GM12801 (cell line): ENCODE results near the gene CLDN6.

Experiments
- TF ChIP-seq, protein P1 (sequence below): IDR thresholded peaks from one replicate; pipeline ENCODE4 v1.5.1; 2011; ENCODE audit warnings: control low read depth; ENCODE audit not compliant: insufficient read length; ENCODE audit errors: extremely low read depth

The CLDN6 gene

DNA sequence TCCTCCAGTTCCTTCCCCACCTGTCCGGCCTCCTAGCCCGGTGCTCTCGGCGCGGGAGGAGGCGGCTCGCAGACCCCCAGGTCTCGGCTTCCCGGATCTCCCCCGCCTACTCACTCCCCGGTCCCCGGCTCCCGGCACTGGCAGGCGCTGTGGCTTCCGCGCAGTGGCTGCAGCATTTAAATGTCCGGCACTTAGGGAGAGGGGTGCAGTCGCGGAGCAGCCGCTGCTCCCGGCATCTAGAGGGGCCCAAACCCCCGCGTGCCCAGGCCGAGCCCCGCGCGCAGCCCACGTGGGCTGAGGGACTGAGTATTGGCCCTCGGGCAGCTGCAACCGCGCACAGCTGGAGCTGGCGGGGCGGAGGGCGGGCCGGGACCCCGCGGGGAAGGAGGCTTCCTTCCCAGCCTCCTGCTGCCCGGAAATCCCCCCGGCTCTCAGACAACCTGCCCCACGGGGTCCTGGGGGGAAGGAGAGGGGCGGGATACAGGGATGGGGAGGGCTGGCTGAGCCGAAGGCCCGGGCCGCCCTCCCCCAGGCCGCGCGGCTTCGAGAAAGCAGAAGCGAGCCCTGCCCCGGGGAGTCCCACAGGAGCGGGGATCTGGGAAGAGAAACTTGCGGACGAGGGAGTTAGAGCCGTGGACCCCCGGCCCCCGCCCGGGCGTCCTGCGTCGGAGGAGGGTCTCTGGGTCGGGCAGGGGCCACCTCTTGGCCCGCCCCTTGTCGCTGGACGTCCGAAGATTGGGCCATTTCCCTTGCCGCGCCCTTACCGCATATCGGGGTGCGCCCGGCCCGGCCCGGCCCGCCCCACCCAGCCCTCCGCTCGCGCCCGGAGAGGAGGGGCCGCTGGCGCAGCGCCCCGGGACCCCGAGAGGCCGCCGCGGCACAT lies 28.0 kb upstream of the CLDN6 start, which contains the start of gene MMP25:
Gene MMP25, plus strand, starts transcription at position 804 of the 883 bp plus-strand sequence. CDS start 357 bp downstream, outside the sequence.
- TF ChIP-seq, protein P1, sequence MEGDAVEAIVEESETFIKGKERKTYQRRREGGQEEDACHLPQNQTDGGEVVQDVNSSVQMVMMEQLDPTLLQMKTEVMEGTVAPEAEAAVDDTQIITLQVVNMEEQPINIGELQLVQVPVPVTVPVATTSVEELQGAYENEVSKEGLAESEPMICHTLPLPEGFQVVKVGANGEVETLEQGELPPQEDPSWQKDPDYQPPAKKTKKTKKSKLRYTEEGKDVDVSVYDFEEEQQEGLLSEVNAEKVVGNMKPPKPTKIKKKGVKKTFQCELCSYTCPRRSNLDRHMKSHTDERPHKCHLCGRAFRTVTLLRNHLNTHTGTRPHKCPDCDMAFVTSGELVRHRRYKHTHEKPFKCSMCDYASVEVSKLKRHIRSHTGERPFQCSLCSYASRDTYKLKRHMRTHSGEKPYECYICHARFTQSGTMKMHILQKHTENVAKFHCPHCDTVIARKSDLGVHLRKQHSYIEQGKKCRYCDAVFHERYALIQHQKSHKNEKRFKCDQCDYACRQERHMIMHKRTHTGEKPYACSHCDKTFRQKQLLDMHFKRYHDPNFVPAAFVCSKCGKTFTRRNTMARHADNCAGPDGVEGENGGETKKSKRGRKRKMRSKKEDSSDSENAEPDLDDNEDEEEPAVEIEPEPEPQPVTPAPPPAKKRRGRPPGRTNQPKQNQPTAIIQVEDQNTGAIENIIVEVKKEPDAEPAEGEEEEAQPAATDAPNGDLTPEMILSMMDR, result no peak

DNA sequence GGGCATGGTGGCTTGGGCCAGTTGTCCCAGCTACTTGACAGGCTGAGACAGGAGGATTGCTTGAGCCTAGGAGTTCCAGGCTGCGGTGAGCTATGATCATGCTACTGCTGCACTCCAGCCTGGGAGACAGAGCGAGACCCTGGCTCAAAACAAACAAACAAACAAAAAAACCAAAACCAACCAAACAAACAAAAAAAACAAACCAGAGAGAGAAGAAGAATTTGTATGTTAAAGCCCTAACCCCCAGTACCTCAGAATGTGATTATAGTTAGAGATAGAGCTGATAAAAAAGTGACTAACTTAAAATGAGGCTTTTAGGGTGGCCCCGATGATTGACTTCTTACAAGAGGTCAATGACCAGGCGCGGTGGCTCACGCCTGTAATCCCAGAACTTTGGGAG lies 26.7 kb upstream of the CLDN6 start:
- TF ChIP-seq, protein P1, result no peak

DNA sequence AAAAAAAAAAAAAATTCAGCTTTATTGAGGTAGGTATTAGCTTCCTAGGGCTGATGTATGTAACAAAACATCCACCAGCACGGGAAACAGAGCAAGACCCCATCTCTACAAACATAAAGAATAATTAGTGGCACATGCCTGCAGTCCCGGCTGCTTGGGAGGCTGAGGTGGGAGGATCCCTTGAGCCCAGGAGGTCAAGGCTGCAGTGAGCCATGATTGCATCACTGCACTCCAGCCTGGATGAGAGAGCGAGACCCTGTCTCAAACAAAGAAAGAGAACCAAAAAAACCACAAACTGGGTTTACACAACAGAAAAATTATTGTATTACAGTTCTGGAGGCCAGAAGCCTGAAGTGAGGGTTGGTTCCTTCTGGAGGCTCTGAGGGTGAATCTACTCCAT lies 24.4 kb upstream of the CLDN6 start:
- TF ChIP-seq, protein P1, result no peak

DNA sequence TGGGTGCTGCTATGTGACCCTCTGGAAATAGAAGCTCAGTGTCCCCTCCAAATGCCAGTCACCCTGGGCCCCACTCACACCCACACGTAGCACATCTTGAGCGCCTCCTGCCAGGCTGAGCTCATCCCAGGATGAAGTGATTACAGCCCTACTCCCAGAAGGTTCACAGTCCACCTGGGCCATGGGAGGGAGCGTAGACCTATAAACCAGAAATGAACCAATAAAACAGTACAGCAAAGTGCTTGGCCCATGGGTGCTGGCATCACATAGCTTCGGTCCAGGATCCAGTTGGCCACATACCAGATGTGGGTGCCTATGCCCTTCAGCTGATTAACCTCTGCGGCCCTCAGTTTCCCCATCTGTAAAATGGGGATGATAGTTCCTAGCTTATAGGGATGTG lies 20.9 kb upstream of the CLDN6 start:
- TF ChIP-seq, protein P1, result no peak

DNA sequence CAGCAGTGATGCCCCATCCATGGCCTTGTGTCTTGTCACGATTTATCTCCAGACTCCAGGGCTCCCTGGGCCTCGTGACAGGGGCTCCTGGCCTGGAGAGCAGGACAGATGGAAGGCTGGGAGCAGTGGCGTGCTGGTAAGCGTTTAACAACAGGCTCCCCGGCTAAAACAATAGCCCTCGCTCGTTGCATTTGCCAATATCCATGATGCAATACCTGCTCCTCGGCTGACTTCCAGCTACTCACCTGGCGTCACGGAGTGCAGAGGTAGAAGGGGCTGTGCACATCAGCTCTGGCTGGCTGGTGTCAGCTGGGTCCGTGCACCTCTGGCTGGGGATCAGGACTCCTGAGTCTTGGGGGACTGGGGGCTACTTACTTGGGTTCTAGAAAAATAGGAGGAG lies 20.3 kb upstream of the CLDN6 start:
- TF ChIP-seq, protein P1, result no peak

DNA sequence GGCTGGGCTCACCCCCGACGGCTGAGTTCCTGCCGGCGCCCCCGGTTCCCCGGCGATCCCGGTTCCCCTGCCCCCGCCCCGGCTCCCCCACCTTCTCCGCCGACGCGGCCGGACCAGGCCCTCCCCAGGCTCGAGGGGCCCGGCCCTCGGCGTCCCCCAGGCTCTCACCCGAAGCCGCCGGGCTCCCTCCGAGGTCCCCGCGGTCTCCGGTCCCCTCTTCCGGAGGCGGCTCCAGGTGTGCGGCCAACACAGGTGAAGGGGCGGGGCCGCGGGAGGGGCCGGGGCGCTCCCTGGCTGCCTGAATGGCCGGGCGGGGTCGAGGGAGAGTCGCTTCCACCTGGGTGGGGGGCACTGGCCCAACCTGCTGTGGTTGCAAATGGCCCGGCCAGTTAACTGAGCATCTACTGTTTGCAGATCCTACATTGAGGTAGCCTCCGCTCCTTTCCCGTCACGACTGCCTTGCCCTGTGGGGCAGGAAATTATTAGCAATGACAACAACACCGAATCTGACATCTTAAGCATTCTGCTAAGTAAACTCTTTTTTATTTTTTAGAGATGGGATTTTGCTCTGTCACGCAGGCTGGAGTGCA lies 18.8 kb upstream of the CLDN6 start, which contains the start of gene BICDL2:
Gene BICDL2, minus strand, starts transcription at position 219 of the 590 bp plus-strand sequence. CDS start 1,448 bp downstream, outside the sequence.
- TF ChIP-seq, protein P1, result no peak

DNA sequence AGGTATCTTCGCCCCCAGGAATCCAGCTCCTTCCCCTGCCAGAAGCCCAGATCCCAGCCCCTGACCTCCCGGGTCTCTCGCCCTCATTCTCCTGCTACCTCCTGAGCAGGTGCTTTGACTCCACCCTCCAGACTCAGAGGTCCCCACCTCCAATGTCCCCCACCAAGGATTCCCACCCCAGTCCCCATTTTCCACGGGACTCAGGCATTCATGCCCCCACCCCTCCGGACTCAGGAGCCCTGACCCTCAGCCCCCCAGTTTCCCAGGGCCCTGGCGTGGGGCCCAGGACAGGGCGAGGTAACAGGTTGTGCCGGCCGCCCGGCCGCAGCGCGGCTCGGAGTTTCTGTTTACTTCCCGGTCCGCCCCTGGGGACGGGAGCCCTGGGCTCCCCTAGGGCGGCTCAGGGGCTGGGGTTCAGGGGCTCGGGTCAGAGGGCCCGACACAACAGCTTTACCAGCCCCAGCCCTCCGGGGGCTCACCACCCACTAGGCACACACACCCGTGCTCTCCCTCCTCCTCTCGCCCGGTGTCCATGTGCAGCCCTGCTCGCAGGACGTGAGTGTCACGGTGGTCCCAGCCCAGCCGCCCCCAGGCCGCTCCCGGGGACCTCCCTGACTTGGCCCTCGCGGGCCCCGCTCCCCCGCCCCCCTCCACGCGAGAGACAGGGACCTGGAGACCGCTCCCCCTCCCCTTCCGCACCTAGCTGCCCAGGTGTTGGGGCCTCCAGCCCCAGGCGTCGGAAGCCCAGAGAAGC lies 18.2 kb upstream of the CLDN6 start:
- TF ChIP-seq, protein P1, result no peak
